Measurements from ENCODE around the gene NCK2. TPM values are rescaled to one million over a fixed set of nuclear protein-coding genes. Genes with fewer than 3 reads are reported as not detected.

The NCK2 gene
- total and polyA plus RNA-seq, 2 of the 4 experiments (the other 2 are of a cell fraction), result 15.8 to 22.2 TPM

DNA sequence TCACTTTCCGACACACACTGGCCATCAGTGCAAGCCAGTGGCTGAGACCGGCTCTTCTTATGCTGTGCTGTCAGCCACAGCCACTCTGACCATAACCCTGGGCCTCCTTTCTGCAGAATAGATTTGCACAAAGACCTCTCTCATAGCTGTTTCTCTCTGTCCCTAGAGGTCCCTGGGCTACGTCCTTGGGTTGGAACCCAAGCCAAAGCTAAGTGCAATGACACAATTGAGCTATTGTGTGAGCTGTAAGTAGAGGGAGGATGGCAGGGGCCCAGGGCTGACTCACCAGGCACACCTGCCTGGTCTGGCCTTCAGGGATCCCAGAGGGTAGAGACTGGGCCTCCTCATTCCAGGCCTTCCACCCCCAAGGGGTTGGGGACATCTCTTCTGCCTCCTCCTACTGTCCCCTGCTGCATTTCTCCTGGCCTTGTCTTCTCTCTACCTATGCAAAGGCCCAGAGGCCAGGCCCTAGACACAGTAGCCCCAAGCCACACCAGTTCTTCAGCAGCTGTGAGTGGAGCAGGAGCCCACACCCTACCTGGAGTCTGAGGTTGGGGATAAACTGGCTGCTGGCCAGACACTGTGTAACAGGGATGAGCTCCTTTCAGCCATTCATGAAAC lies 174.6 kb downstream of the NCK2 start:
- POLR2A ChIA-PET (ENCODE audit: unreplicated experiment), result no interaction called here
- CTCF ChIA-PET, result interaction anchor here (1.4 kb wide), 1 partner anchor 16 kb away, joined by 3 read pairs; no protein-coding TSS in a partner anchor
- Histone ChIP-seq H3K4ac (ENCODE audit: low read depth, low read length) (no peak overlapping the region), H2BK20ac (ENCODE audit: low read depth, low read length) (no peak overlapping the region), H3K56ac (ENCODE audit: extremely low read depth, insufficient read depth, low read length) (no peak overlapping the region), H3K79me1 (ENCODE audit: low read depth in 1 of 2, low read length in 2 of 2) (no peaks in the 10 kb centered on the region), H3K36me3 (ENCODE audit: control insufficient read depth, insufficient read depth, low read length) (no peaks in the 10 kb centered on the region), H2BK15ac (ENCODE audit: low read depth, low read length) (no peak overlapping the region), H3K9ac (ENCODE audit: low read depth, low read length) (no peak overlapping the region), H3K9me1 (ENCODE audit: insufficient read depth, low read length) (no peaks in the 10 kb centered on the region), H3K9me3 (ENCODE audit: control insufficient read depth, insufficient read depth, low read length) (peaks cover 8% of the 10 kb centered on the region), H3K23ac (ENCODE audit: low read depth, low read length) (no peak overlapping the region), H2AK5ac (ENCODE audit: low read depth, low read length) (no peak overlapping the region), H2BK120ac (ENCODE audit: low read depth, low read length) (no peak overlapping the region), H3K27ac (ENCODE audit: insufficient read depth, low read length) (no peak overlapping the region), H3K27me3 (ENCODE audit: control insufficient read depth, insufficient read depth, low read length) (peaks cover 4% of the 10 kb centered on the region), H3K14ac (replicated peaks; ENCODE audit: low read depth, low read length) (no peak overlapping the region), H4K91ac (ENCODE audit: insufficient read depth, low read depth, low read length) (no peak overlapping the region), H3K4me1 (ENCODE audit: control insufficient read depth, insufficient read depth, low read length) (no peaks in the 10 kb centered on the region), H2BK5ac (ENCODE audit: low read depth, low read length, poor library complexity, severe bottlenecking) (no peak overlapping the region), H4K20me1 (ENCODE audit: insufficient read depth, low read length) (no peaks in the 10 kb centered on the region), H4K5ac (ENCODE audit: low read depth, low read length) (no peak overlapping the region), H2AFZ (replicated peaks; ENCODE audit: low read length, poor library complexity) (no peak overlapping the region), H4K8ac (ENCODE audit: low read depth in 2 of 2, low read length in 2 of 2) (no peak overlapping the region), H3K4me2 (ENCODE audit: low read depth, low read length) (no peak overlapping the region), H2AK9ac (replicated peaks; ENCODE audit: low read depth, low read length, poor library complexity) (no peak overlapping the region), H3K18ac (ENCODE audit: low read depth, low read length) (no peak overlapping the region), H3K4me3 (ENCODE audit: insufficient read depth, low read depth, low read length) (no peak overlapping the region)
- DNase-seq, result no peak
- intact Hi-C loops (cut with micrococcal nuclease) (no loop called here), dilution Hi-C loops (cut with HindIII; ENCODE audit: low sequenced_read_pairs, unreplicated experiment) (no loop called here), in situ Hi-C loops (cut with MboI; ENCODE audit: low sequenced_read_pairs) (no loop called here)
- no TSS peak for BruUV-seq (replicated peaks)
- TF ChIP-seq RCOR1 (IDR thresholded peaks at IDR 0.05; ENCODE audit: insufficient replicate concordance, low read length) (no peak), RAD21 (IDR thresholded peaks at IDR 0.05; ENCODE audit: low read length) (no peak), CEBPB (IDR thresholded peaks at IDR 0.05; ENCODE audit: low read depth, low read length) (no peak), RFX5 (IDR thresholded peaks at IDR 0.05; ENCODE audit: low read depth, low read length) (no peak), NFE2L2 (IDR thresholded peaks at IDR 0.05; ENCODE audit: low read depth, low read length) (no peak), USF2 (IDR thresholded peaks at IDR 0.05; ENCODE audit: low read depth, low read length) (no peak), CHD1 (IDR thresholded peaks at IDR 0.05; ENCODE audit: low read depth, low read length) (no peak), MAZ (IDR thresholded peaks at IDR 0.05; ENCODE audit: borderline replicate concordance, low read depth, low read length) (no peak)
- TF ChIP-seq, protein P1, sequence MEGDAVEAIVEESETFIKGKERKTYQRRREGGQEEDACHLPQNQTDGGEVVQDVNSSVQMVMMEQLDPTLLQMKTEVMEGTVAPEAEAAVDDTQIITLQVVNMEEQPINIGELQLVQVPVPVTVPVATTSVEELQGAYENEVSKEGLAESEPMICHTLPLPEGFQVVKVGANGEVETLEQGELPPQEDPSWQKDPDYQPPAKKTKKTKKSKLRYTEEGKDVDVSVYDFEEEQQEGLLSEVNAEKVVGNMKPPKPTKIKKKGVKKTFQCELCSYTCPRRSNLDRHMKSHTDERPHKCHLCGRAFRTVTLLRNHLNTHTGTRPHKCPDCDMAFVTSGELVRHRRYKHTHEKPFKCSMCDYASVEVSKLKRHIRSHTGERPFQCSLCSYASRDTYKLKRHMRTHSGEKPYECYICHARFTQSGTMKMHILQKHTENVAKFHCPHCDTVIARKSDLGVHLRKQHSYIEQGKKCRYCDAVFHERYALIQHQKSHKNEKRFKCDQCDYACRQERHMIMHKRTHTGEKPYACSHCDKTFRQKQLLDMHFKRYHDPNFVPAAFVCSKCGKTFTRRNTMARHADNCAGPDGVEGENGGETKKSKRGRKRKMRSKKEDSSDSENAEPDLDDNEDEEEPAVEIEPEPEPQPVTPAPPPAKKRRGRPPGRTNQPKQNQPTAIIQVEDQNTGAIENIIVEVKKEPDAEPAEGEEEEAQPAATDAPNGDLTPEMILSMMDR (conservative IDR thresholded peaks at IDR 0.05; ENCODE audit: low read depth, low read length), result no peak
- 100% methylated on average over 1 of the region's 3 CpGs; no CpG with 5 or more reads in 1 of the 2 experiments for WGBS, 2 experiments (ENCODE audit: extremely low coverage in 2 of 2, insufficient read length in 1 of 2)
- no peak for ATAC-seq (ENCODE audit: low read depth)

Measured in IMR-90 (cell line).